Fibroblast of the aortic adventitia (primary cell): ENCODE results near the gene ADRA2A. TPM values are rescaled to one million over a fixed set of nuclear protein-coding genes. Genes with fewer than 3 reads are reported as not detected.

Experiments
- DNase-seq: peaks from one replicate; pipeline ENCODE4 v3.0.0-alpha.2; 2010; ENCODE audit warnings: low read depth
- H3K4me3 ChIP-seq: 2 replicates; pipeline ENCODE4 v1.5.1; 2011; ENCODE audit warnings: low read depth, mild to moderate bottlenecking, control low read depth, low read length, moderate library complexity
- CTCF ChIP-seq: IDR thresholded peaks from 2 replicates; pipeline ENCODE4 v1.5.1; 2011; ENCODE audit warnings: mild to moderate bottlenecking, low read length, control low read depth, inconsistent platforms; ENCODE audit not compliant: insufficient read depth
- total RNA-seq: library from RNA; depleted of rRNA; stranded (reverse); fragments of >200 nt; gene quantifications from 2 replicates; pipeline ENCODE4 v1.2.3, GENCODE V29; 2012; ENCODE audit warnings: low replicate concordance

ADRA2A gene
- total RNA-seq, 1 donor: 2.6 TPM

GRCh38 chr10:111102359-111102837 is 25.6 kb downstream of the ADRA2A start:
- no peak for DNase-seq
- TF ChIP-seq CTCF: no peak
- no peak overlapping the region for H3K4me3 ChIP-seq

GRCh38 chr10:111103196-111103840 is 26.5 kb downstream of the ADRA2A start:
- no peak for TF ChIP-seq CTCF
- no peak for DNase-seq
- H3K4me3 ChIP-seq: no peak overlapping the region

- H3K4me3 ChIP-seq: no peak overlapping the region
- TF ChIP-seq CTCF: no peak
- DNase-seq: no peak
These were observed 28.0 kb downstream of the ADRA2A start for GRCh38 chr10:111104811-111105210.

GRCh38 chr10:111106081-111106480 is 29.3 kb downstream of the ADRA2A start:
- H3K4me3 ChIP-seq: no peak overlapping the region
- DNase-seq: no peak
- no peak for TF ChIP-seq CTCF

GRCh38 chr10:111107023-111107422 is 30.2 kb downstream of the ADRA2A start:
- no peak for TF ChIP-seq CTCF
- no peak overlapping the region for H3K4me3 ChIP-seq
- DNase-seq: no peak

GRCh38 chr10:111107846-111108245 is 31.0 kb downstream of the ADRA2A start:
- no peak overlapping the region for H3K4me3 ChIP-seq
- DNase-seq: no peak
- no peak for TF ChIP-seq CTCF

- H3K4me3 ChIP-seq: no peak overlapping the region
- no peak for DNase-seq
- no peak for TF ChIP-seq CTCF
These were observed 31.6 kb downstream of the ADRA2A start for GRCh38 chr10:111108441-111108840.
